Dedifferentiated amniotic fluid mesenchymal stem cell (primary cell): Measurements from ENCODE around the gene DOCK3.

Experiments
- DNase-seq: peaks from one replicate; pipeline ENCODE4 v3.0.0-alpha.2; 2016; ENCODE audit errors: extremely low spot score

Gene DOCK3

DNA sequence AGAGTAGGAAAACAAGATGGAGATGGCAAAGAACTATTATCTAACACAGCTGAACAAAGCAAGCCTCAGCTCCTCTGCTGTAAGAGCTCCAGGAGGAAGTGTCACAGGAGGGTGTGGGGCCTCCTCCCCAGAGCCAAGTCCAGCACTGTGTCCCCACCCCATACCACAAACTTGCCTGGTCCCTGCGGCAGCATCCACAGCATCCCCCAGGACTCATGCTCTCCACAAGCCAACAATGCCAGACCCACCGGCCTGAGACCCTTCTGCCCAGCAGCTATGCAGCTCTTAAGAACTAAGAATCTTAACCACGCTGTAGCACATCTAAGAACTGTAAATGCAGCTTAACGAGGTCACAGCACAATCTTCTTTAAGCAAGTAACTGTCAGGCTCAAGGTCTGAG is 725.4 kb downstream of the DOCK3 start:
- DNase-seq = no peak

DNA sequence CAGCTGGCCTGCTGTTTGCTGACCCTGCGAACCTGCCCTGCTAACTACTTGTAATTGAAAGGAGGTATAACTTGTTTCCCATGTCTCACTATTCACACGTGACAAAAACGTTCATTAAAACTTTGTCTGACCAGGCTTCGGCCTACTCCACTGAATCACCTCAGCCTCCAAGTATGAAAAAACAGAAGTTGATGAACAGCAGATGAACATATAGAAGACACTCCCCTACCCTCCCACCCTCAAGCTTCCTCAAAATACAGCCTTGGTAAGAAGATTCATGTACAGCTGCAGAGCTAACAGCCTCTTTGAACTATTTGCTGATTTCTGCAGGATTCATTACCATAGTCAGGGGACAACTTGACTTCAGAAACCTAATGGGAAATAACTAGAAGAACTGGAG is 727.0 kb downstream of the DOCK3 start:
- no peak for DNase-seq

DNA sequence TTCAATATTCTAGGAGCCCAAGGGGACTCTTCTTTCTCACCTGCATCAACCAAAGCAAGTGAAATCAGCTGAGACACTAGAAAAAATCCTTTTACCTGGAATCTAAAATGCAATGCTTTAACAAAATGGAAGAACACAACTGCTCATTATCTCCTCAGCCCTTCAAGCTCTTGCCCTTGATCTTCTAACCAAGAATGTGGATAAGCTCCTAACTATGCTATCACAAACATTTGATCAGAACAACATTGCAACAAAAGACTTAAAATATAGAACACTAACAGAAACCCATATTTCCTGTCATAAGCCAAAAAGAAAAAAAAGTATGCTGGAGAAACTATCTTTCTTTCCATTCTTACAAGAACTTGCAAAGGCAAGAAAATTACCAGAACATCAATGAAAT is 728.9 kb downstream of the DOCK3 start:
- DNase-seq = no peak

DNA sequence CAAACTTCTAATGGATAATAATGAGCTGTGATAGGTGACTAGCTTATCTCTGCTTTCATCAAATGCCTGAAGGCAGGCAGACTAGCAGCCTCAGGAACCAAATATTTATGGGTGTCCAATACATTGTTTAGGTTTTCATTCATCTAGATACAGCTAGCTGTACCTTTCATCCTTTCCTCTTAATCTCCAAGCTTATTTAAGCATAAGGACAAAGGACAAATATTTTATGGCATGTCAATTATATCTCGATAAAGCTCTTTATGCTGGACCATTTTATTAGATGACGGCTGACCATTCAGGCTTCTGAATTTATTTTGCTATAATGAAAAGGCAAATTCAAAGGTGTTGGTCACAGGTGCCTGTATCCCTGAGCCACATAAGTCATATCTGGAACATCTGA is 733.3 kb downstream of the DOCK3 start:
- no peak for DNase-seq

DNA sequence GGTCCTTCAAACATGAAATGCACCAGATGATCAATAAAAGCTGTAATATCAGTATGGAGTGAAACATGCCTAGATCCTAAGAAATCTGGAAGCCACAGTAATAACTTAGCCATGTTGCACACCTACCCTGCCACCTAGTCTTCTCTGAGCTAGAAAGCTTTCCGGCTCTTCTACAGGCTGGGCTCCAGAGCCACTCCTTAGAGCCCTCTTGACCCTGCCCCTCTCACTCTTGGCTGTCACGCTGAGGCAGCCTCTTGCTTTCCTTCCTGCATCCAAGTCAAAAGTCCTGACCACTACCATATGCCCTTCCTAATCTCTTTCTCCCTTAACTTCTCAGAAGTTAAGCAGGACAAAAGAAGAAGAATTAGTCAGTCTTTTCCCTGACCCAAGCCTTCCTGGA is 734.1 kb downstream of the DOCK3 start:
- no peak for DNase-seq

DNA sequence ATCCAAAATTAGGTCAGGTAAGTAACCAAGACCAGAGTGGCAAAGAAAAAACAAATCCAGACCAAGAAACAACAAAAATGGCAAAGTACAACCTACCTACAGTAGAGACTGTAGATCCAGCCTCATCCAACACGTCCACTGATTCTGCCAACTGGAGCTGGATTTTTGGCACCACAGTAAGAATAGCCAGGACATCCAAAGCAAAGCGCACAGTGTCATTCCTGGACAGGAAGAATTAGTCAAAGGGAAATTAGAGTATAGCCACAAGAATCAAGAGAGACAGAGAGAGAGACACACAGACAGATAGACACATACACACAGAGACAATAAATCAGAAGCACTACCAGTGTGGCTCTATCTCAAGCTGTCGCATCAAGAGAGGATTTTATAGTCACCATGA is 747.5 kb downstream of the DOCK3 start:
- DNase-seq = no peak

DNA sequence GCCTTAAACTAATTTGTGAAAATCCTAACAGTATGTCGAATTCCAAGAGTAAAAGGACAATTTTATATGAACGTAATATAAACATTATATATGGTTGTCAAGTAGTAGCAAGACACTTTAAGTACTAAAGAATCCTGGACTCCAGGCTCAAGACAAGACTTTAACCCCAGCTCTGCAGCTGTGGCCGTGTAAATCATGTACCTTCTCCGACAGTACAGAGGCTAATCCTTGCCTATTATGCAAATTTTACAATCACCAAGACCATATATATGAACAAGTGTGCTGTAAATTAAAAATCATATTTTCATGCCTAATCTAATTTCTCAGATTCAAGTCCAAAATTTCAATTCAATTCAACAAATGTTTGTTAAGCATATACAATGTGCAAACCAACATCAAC is 752.2 kb downstream of the DOCK3 start:
- no peak for DNase-seq

DNA sequence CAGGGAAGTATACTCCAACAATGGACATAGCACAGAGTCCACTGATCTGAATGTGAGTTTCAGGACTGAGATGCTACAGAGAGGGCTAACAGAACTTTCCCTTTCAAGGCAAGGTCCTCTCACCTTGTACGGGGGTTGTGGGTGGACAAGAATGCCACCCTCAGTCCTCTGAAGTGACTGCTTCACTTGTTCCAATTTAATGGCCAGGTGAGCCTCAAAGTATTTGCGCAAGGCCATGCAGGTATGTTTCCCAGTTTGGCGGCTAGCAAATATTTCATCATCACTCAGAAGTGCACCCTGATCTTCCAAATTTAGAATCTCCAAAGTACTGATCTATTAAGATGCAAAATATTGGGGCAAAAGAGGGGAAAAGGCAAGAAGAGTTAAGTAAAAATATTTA is 754.4 kb downstream of the DOCK3 start:
- no peak for DNase-seq
